ENCODE results near the gene NECTIN2. TPM values are rescaled to one million over a fixed set of nuclear protein-coding genes. Genes with fewer than 3 reads are reported as not detected.

Gene NECTIN2
- total RNA-seq, 1 experiment from 2014 or later: 176 TPM

DNA sequence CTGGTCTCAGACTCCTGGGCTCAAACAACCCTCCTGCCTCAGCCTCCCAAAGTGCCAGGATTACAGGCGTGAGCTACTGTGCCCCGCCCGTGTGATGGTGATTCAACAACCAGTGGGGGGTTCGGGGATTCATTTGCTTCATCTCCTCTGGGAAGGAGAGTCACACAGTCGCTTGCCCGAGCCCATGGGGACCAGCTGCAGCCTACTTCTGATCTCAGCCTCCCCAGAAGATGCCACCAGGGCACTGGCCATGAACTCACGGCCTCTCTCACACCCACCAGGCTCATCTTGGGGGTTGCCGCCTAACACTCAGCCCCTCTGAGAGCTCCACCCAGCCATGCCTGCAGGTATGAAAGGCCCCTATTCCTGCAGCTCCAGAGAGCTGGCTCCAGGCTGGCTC is 51.7 kb downstream of the NECTIN2 start:
- Histone ChIP-seq H3K23ac (ENCODE audit: insufficient read length, low read depth, low read length) (no peak overlapping the region), H3K14ac (ENCODE audit: insufficient read depth, low read length) (no peak overlapping the region), H2AK5ac (ENCODE audit: insufficient read length, low read length) (no peak overlapping the region), H3T11ph (ENCODE audit: low read length) (no peak overlapping the region), H3K56ac (ENCODE audit: insufficient read length, low read depth, low read length) (no peak overlapping the region), H2BK12ac (ENCODE audit: insufficient read length, low read depth, low read length) (no peak overlapping the region), H2BK20ac (ENCODE audit: low read depth, low read length, poor library complexity, severe bottlenecking) (no peak overlapping the region), H3K9me3 (ENCODE audit: control insufficient read depth, low read depth, low read length) (no peaks in the 10 kb centered on the region), H2AFZ (ENCODE audit: low read length) (no peak overlapping the region), H3K23me2 (ENCODE audit: insufficient read length, low read depth, low read length, poor library complexity, severe bottlenecking) (no peaks in the 10 kb centered on the region), H2BK15ac (ENCODE audit: low read depth, low read length) (no peak overlapping the region), H4K8ac (replicated peaks; ENCODE audit: insufficient read length, low read depth, low read length) (no peak overlapping the region), H3K4me2 (ENCODE audit: insufficient read depth, insufficient read length, low read length) (no peak overlapping the region), H4K5ac (ENCODE audit: insufficient read length, low read depth, low read length) (no peak overlapping the region), H3K18ac (ENCODE audit: insufficient read length, low read depth, low read length) (no peak overlapping the region), H2BK5ac (ENCODE audit: insufficient read length, low read length) (no peak overlapping the region), H2BK120ac (ENCODE audit: low read depth, low read length, poor library complexity, severe bottlenecking) (no peak overlapping the region), H3K4me1 (ENCODE audit: insufficient read depth, low read length) (no peaks in the 10 kb centered on the region), H3K79me1 (ENCODE audit: insufficient read depth, low read depth, low read length, poor library complexity, severe bottlenecking) (peaks cover 6% of the 10 kb centered on the region), H4K91ac (ENCODE audit: insufficient read length, low read depth, low read length) (no peak overlapping the region), H3K79me2 (ENCODE audit: insufficient read depth, low read length) (no peaks in the 10 kb centered on the region), H3K27ac (ENCODE audit: insufficient read length, low read depth, low read length) (no peak overlapping the region), H3K4ac (ENCODE audit: low read depth, low read length) (no peak overlapping the region), H3K27me3 (ENCODE audit: insufficient read depth, low read length) (no peaks in the 10 kb centered on the region), H4K20me1 (ENCODE audit: control insufficient read depth, insufficient read depth, insufficient read length) (no peaks in the 10 kb centered on the region), H3K9ac (ENCODE audit: extremely low read depth, insufficient read length, low read length) (no peak overlapping the region)
- no peaks in the 10 kb centered on the region; the same call in 1 of the 2 replicates for H3K27me3 Mint-ChIP-seq (ENCODE audit: low read depth)
- peaks cover 59 to 93% (median 82%) of the 10 kb centered on the region in 3 experiments; a peak in 6 of 7 replicates for H3K36me3 Mint-ChIP-seq (ENCODE audit: insufficient read depth in 1 of 3, low read depth in 3 of 3)
- WGBS (ENCODE audit: extremely low coverage, insufficient read length, low lambda C conversion rate): no CpG with 5 or more reads among the region's 8 CpGs
- peak overlapping the region in 1 of 3 experiments; percentile 64; a peak in 1 of 7 replicates for H3K27ac Mint-ChIP-seq
- TF ChIP-seq CTCF (conservative IDR thresholded peaks at IDR 0.05): no peak
- no peak overlapping the region for H3K4me3 Mint-ChIP-seq
- H3K4me1 Mint-ChIP-seq: peaks cover 0 to 2% of the 10 kb centered on the region in 2 experiments; a peak in 1 of 4 replicates
- no peaks in the 10 kb centered on the region for H3K9me3 Mint-ChIP-seq
- no peak for DNase-seq

Data from H9 (cell line).